NCI-H146 treated with DMSO at 0.1 percent for 48 hours (cell line): ENCODE results near the gene TTC6.

Experiments
- DNase-seq: peaks from one replicate; lab custom pipeline; 2025; ENCODE audit not compliant: unreplicated experiment; lab: John Stamatoyannopoulos, UW

TTC6 gene

GRCh38 chr14:37595809-37596621 lies 586 bp downstream of the TTC6 start:
- DNase-seq: peak; percentile 84

- peak; percentile 42 for DNase-seq
These were observed 1.5 kb downstream of the TTC6 start for GRCh38 chr14:37596790-37597472.

GRCh38 chr14:37597538-37597913 lies 2.1 kb downstream of the TTC6 start:
- peak; percentile 45 for DNase-seq

- DNase-seq: peak; percentile 45
These were observed 2.7 kb downstream of the TTC6 start for GRCh38 chr14:37597914-37598746.

GRCh38 chr14:37598747-37599506 lies 3.5 kb downstream of the TTC6 start:
- DNase-seq: peak; percentile 7

- DNase-seq: peak; percentile 67
These were observed 4.3 kb downstream of the TTC6 start for GRCh38 chr14:37599507-37600368.

GRCh38 chr14:37600880-37601741 lies 5.7 kb downstream of the TTC6 start:
- DNase-seq: no peak

- DNase-seq: no peak
These were observed 6.4 kb downstream of the TTC6 start for GRCh38 chr14:37601865-37602264.

- no peak for DNase-seq
These were observed 7.4 kb downstream of the TTC6 start for GRCh38 chr14:37602605-37603453.

GRCh38 chr14:37603688-37604251 lies 8.3 kb downstream of the TTC6 start:
- DNase-seq: no peak

GRCh38 chr14:37606678-37607077 lies 11.2 kb downstream of the TTC6 start:
- DNase-seq: no peak

GRCh38 chr14:37608649-37609048 lies 13.2 kb downstream of the TTC6 start:
- DNase-seq: no peak

GRCh38 chr14:37610945-37611523 lies 15.6 kb downstream of the TTC6 start:
- DNase-seq: no peak

GRCh38 chr14:37615582-37616289 lies 20.3 kb downstream of the TTC6 start:
- DNase-seq: no peak

GRCh38 chr14:37616853-37617252 lies 21.4 kb downstream of the TTC6 start:
- DNase-seq: no peak

- no peak for DNase-seq
These were observed 22.5 kb downstream of the TTC6 start for GRCh38 chr14:37617864-37618365.
